ENCODE data around the gene KCNN3. TPM values are rescaled to one million over a fixed set of nuclear protein-coding genes. Genes with fewer than 3 reads are reported as not detected.

KCNN3 gene
- total RNA-seq, 2 experiments from 2014 or later = 0.02 to 0.14 TPM

- DNase-seq = no peak
- intact Hi-C loops (cut with micrococcal nuclease) = no loop called here
- Mint-ChIP-seq H3K9me3 (no peaks in the 10 kb centered on the region), H3K36me3 (no peaks in the 10 kb centered on the region), H3K27ac (no peak overlapping the region), H3K4me1 (ENCODE audit: low read depth) (no peaks in the 10 kb centered on the region), H3K27me3 (peaks cover 1% of the 10 kb centered on the region), H3K4me3 (no peak overlapping the region)
- POLR2A ChIA-PET = no interaction called here
- CTCF ChIA-PET = no interaction called here
Measured at GRCh38 chr1:154835531-154836324, 34.4 kb downstream of the KCNN3 start.

GRCh38 chr1:154833841-154834240, 36.2 kb downstream of the KCNN3 start:
- H3K4me1 Mint-ChIP-seq (ENCODE audit: low read depth) = no peaks in the 10 kb centered on the region
- H3K36me3 Mint-ChIP-seq = no peaks in the 10 kb centered on the region
- CTCF ChIA-PET = interaction anchor here (1.3 kb wide), 1 partner anchor 86 kb away, joined by 3 read pairs; no protein-coding TSS in a partner anchor
- no peaks in the 10 kb centered on the region for H3K9me3 Mint-ChIP-seq
- POLR2A ChIA-PET = no interaction called here
- no peak for DNase-seq
- no peak overlapping the region for H3K27ac Mint-ChIP-seq
- H3K4me3 Mint-ChIP-seq = no peak overlapping the region
- H3K27me3 Mint-ChIP-seq = no peaks in the 10 kb centered on the region
- intact Hi-C loops (cut with micrococcal nuclease) = no loop called here

GRCh38 chr1:154833209-154833608, 36.9 kb downstream of the KCNN3 start:
- ChIA-PET POLR2A (no interaction called here), CTCF (interaction anchor here (1.3 kb wide), 1 partner anchor 85 kb away, joined by 3 read pairs; no protein-coding TSS in a partner anchor)
- H3K9me3 Mint-ChIP-seq = no peaks in the 10 kb centered on the region
- no peak overlapping the region for H3K27ac Mint-ChIP-seq
- no peaks in the 10 kb centered on the region for H3K4me1 Mint-ChIP-seq (ENCODE audit: low read depth)
- no peak overlapping the region for H3K4me3 Mint-ChIP-seq
- intact Hi-C loops (cut with micrococcal nuclease) = no loop called here
- no peak for DNase-seq
- H3K36me3 Mint-ChIP-seq = no peaks in the 10 kb centered on the region
- no peaks in the 10 kb centered on the region for H3K27me3 Mint-ChIP-seq

- Mint-ChIP-seq H3K4me1 (ENCODE audit: low read depth) (no peaks in the 10 kb centered on the region), H3K27ac (no peak overlapping the region), H3K36me3 (no peaks in the 10 kb centered on the region), H3K4me3 (no peak overlapping the region), H3K9me3 (no peaks in the 10 kb centered on the region), H3K27me3 (no peaks in the 10 kb centered on the region)
- POLR2A ChIA-PET = no interaction called here
- DNase-seq = no peak
- CTCF ChIA-PET = no interaction called here
- intact Hi-C loops (cut with micrococcal nuclease) = no loop called here
Measured at GRCh38 chr1:154832384-154832783, 37.7 kb downstream of the KCNN3 start.

- ChIA-PET POLR2A (no interaction called here), CTCF (no interaction called here)
- no peak for DNase-seq
- no peak overlapping the region for H3K27ac Mint-ChIP-seq
- H3K9me3 Mint-ChIP-seq = no peaks in the 10 kb centered on the region
- H3K27me3 Mint-ChIP-seq = no peaks in the 10 kb centered on the region
- H3K4me3 Mint-ChIP-seq = no peak overlapping the region
- intact Hi-C loops (cut with micrococcal nuclease) = no loop called here
- no peaks in the 10 kb centered on the region for H3K4me1 Mint-ChIP-seq (ENCODE audit: low read depth)
- H3K36me3 Mint-ChIP-seq = no peaks in the 10 kb centered on the region
Measured at GRCh38 chr1:154831462-154831861, 38.6 kb downstream of the KCNN3 start.

- POLR2A ChIA-PET = no interaction called here
- no peaks in the 10 kb centered on the region for H3K36me3 Mint-ChIP-seq
- intact Hi-C loops (cut with micrococcal nuclease) = no loop called here
- no peaks in the 10 kb centered on the region for H3K4me1 Mint-ChIP-seq (ENCODE audit: low read depth)
- H3K27ac Mint-ChIP-seq = no peak overlapping the region
- CTCF ChIA-PET = no interaction called here
- H3K4me3 Mint-ChIP-seq = no peak overlapping the region
- H3K9me3 Mint-ChIP-seq = no peaks in the 10 kb centered on the region
- H3K27me3 Mint-ChIP-seq = no peaks in the 10 kb centered on the region
- DNase-seq = no peak
Measured at GRCh38 chr1:154829062-154829461, 41.0 kb downstream of the KCNN3 start.

GRCh38 chr1:154824179-154825000, 45.7 kb downstream of the KCNN3 start:
- POLR2A ChIA-PET = no interaction called here
- H3K27ac Mint-ChIP-seq = no peak overlapping the region
- H3K27me3 Mint-ChIP-seq = no peaks in the 10 kb centered on the region
- intact Hi-C loops (cut with micrococcal nuclease) = no loop called here
- H3K4me3 Mint-ChIP-seq = no peak overlapping the region
- H3K36me3 Mint-ChIP-seq = no peaks in the 10 kb centered on the region
- DNase-seq = no peak
- H3K9me3 Mint-ChIP-seq = no peaks in the 10 kb centered on the region
- H3K4me1 Mint-ChIP-seq (ENCODE audit: low read depth) = no peaks in the 10 kb centered on the region
- CTCF ChIA-PET = interaction anchor here (0.6 kb wide), 1 partner anchor 155 kb away, joined by 8 read pairs; no protein-coding TSS in a partner anchor

- intact Hi-C loops (cut with micrococcal nuclease) = no loop called here
- Mint-ChIP-seq H3K4me3 (no peak overlapping the region), H3K27me3 (no peaks in the 10 kb centered on the region), H3K27ac (no peak overlapping the region), H3K4me1 (ENCODE audit: low read depth) (no peaks in the 10 kb centered on the region), H3K9me3 (no peaks in the 10 kb centered on the region), H3K36me3 (no peaks in the 10 kb centered on the region)
- DNase-seq = no peak
- ChIA-PET CTCF (no interaction called here), POLR2A (interaction anchor here (1.1 kb wide), 1 partner anchor 29 kb away, joined by 3 read pairs; no protein-coding TSS in a partner anchor)
Measured at GRCh38 chr1:154822717-154823116, 47.4 kb downstream of the KCNN3 start.

GRCh38 chr1:154822233-154822632, 47.8 kb downstream of the KCNN3 start:
- H3K27me3 Mint-ChIP-seq = no peaks in the 10 kb centered on the region
- CTCF ChIA-PET = interaction anchor here (3.7 kb wide), 1 partner anchor 153 kb away, joined by 18 read pairs; no protein-coding TSS in a partner anchor
- intact Hi-C loops (cut with micrococcal nuclease) = no loop called here
- H3K36me3 Mint-ChIP-seq = no peaks in the 10 kb centered on the region
- H3K9me3 Mint-ChIP-seq = no peaks in the 10 kb centered on the region
- no peak for DNase-seq
- POLR2A ChIA-PET = interaction anchor here (1.1 kb wide), 1 partner anchor 28 kb away, joined by 3 read pairs; no protein-coding TSS in a partner anchor
- H3K27ac Mint-ChIP-seq = no peak overlapping the region
- no peaks in the 10 kb centered on the region for H3K4me1 Mint-ChIP-seq (ENCODE audit: low read depth)
- no peak overlapping the region for H3K4me3 Mint-ChIP-seq

GRCh38 chr1:154821083-154821482, 49.0 kb downstream of the KCNN3 start:
- DNase-seq = no peak
- Mint-ChIP-seq H3K36me3 (no peaks in the 10 kb centered on the region), H3K4me3 (no peak overlapping the region), H3K27ac (no peak overlapping the region), H3K9me3 (no peaks in the 10 kb centered on the region), H3K27me3 (no peaks in the 10 kb centered on the region), H3K4me1 (ENCODE audit: low read depth) (no peaks in the 10 kb centered on the region)
- intact Hi-C loops (cut with micrococcal nuclease) = no loop called here
- CTCF ChIA-PET = interaction anchor here (3.7 kb wide), 1 partner anchor 152 kb away, joined by 18 read pairs; no protein-coding TSS in a partner anchor
- POLR2A ChIA-PET = no interaction called here

GRCh38 chr1:154820646-154821045, 49.4 kb downstream of the KCNN3 start:
- ChIA-PET POLR2A (no interaction called here), CTCF (interaction anchor here (1.4 to 3.7 kb wide), 3 partner anchors 29 to 151 kb away, joined by 4 to 18 read pairs (median 5); no protein-coding TSS in a partner anchor)
- intact Hi-C loops (cut with micrococcal nuclease) = no loop called here
- Mint-ChIP-seq H3K9me3 (no peaks in the 10 kb centered on the region), H3K36me3 (no peaks in the 10 kb centered on the region), H3K4me1 (ENCODE audit: low read depth) (no peaks in the 10 kb centered on the region), H3K27me3 (no peaks in the 10 kb centered on the region), H3K27ac (no peak overlapping the region), H3K4me3 (no peak overlapping the region)
- no peak for DNase-seq

Measured in activated CD4-positive, alpha-beta memory T cell treated with anti-CD3 and anti-CD28 coated beads for 36 hours (primary cell).